ENCODE measurements around the gene PLPP2. TPM values are rescaled to one million over a fixed set of nuclear protein-coding genes. Genes with fewer than 3 reads are reported as not detected.

The PLPP2 gene
- total and polyA plus RNA-seq, 2 of the 4 experiments (the other 2 are of a cell fraction), result 2.3 to 4.2 TPM

DNA sequence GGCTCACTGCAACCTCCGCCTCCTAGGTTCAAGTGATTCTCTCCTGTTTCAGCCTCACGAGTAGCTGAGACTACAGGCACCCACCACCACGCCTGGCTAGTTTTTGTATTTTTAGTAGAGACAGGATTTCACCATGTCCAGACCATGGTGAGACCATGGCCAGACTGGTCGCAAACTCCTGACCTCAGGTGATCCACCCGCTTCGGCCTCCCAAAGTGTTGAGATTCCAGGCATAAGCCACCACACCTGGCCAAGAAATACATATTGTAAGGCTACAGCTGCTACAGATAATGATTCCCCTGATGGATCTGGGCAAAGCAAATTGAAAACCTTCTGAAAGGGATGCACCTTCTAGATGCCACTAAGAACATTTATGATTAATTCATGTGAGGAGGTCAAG, 17.8 kb downstream of the PLPP2 start:
- no peak for ATAC-seq (ENCODE audit: low read depth)
- H3K36me3 ChIP-seq (ENCODE audit: control insufficient read depth, insufficient read depth, low read length), result no peaks in the 10 kb centered on the region
- H3K14ac ChIP-seq (replicated peaks; ENCODE audit: low read depth, low read length), result no peak overlapping the region
- H3K27me3 ChIP-seq (ENCODE audit: control insufficient read depth, insufficient read depth, low read length), result peaks cover 6% of the 10 kb centered on the region
- intact Hi-C loops (cut with micrococcal nuclease), result no loop called here
- BruUV-seq (replicated peaks), result no TSS peak
- H4K5ac ChIP-seq (ENCODE audit: low read depth, low read length), result no peak overlapping the region
- H3K4me3 ChIP-seq (ENCODE audit: insufficient read depth, low read depth, low read length), result no peak overlapping the region
- H3K4me1 ChIP-seq (ENCODE audit: control insufficient read depth, insufficient read depth, low read length), result no peaks in the 10 kb centered on the region
- no peak overlapping the region for H2BK20ac ChIP-seq (ENCODE audit: low read depth, low read length)
- H3K79me1 ChIP-seq (ENCODE audit: low read depth in 1 of 2, low read length in 2 of 2), result no peaks in the 10 kb centered on the region
- no peak overlapping the region for H3K4ac ChIP-seq (ENCODE audit: low read depth, low read length)
- no peak overlapping the region for H3K56ac ChIP-seq (ENCODE audit: extremely low read depth, insufficient read depth, low read length)
- WGBS, 2 experiments (ENCODE audit: extremely low coverage in 2 of 2, insufficient read length in 1 of 2), result no CpG with 5 or more reads among the region's 6 CpGs
- TF ChIP-seq RCOR1 (IDR thresholded peaks at IDR 0.05; ENCODE audit: insufficient replicate concordance, low read length) (no peak), MAFK (IDR thresholded peaks at IDR 0.05; ENCODE audit: low read depth, low read length) (no peak), MAZ (IDR thresholded peaks at IDR 0.05; ENCODE audit: borderline replicate concordance, low read depth, low read length) (no peak), CHD1 (IDR thresholded peaks at IDR 0.05; ENCODE audit: low read depth, low read length) (no peak), FOS (IDR thresholded peaks at IDR 0.05; ENCODE audit: low read depth, low read length) (no peak), SMC3 (IDR thresholded peaks at IDR 0.05; ENCODE audit: low read depth, low read length) (no peak), CEBPB (IDR thresholded peaks at IDR 0.05; ENCODE audit: low read depth, low read length) (no peak), RAD21 (IDR thresholded peaks at IDR 0.05; ENCODE audit: low read length) (no peak), NFE2L2 (IDR thresholded peaks at IDR 0.05; ENCODE audit: low read depth, low read length) (no peak), RFX5 (IDR thresholded peaks at IDR 0.05; ENCODE audit: low read depth, low read length) (no peak), MXI1 (IDR thresholded peaks at IDR 0.05; ENCODE audit: borderline replicate concordance, low read depth, low read length) (no peak), BHLHE40 (IDR thresholded peaks at IDR 0.05; ENCODE audit: low read depth, low read length) (no peak)
- TF ChIP-seq, protein P1, sequence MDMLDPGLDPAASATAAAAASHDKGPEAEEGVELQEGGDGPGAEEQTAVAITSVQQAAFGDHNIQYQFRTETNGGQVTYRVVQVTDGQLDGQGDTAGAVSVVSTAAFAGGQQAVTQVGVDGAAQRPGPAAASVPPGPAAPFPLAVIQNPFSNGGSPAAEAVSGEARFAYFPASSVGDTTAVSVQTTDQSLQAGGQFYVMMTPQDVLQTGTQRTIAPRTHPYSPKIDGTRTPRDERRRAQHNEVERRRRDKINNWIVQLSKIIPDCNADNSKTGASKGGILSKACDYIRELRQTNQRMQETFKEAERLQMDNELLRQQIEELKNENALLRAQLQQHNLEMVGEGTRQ (IDR thresholded peaks at IDR 0.05; ENCODE audit: low read depth, low read length), result no peak
- TF ChIP-seq, protein P2, sequence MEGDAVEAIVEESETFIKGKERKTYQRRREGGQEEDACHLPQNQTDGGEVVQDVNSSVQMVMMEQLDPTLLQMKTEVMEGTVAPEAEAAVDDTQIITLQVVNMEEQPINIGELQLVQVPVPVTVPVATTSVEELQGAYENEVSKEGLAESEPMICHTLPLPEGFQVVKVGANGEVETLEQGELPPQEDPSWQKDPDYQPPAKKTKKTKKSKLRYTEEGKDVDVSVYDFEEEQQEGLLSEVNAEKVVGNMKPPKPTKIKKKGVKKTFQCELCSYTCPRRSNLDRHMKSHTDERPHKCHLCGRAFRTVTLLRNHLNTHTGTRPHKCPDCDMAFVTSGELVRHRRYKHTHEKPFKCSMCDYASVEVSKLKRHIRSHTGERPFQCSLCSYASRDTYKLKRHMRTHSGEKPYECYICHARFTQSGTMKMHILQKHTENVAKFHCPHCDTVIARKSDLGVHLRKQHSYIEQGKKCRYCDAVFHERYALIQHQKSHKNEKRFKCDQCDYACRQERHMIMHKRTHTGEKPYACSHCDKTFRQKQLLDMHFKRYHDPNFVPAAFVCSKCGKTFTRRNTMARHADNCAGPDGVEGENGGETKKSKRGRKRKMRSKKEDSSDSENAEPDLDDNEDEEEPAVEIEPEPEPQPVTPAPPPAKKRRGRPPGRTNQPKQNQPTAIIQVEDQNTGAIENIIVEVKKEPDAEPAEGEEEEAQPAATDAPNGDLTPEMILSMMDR (conservative IDR thresholded peaks at IDR 0.05; ENCODE audit: low read depth, low read length), result no peak
- TF ChIP-seq, protein P3, sequence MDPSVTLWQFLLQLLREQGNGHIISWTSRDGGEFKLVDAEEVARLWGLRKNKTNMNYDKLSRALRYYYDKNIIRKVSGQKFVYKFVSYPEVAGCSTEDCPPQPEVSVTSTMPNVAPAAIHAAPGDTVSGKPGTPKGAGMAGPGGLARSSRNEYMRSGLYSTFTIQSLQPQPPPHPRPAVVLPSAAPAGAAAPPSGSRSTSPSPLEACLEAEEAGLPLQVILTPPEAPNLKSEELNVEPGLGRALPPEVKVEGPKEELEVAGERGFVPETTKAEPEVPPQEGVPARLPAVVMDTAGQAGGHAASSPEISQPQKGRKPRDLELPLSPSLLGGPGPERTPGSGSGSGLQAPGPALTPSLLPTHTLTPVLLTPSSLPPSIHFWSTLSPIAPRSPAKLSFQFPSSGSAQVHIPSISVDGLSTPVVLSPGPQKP (IDR thresholded peaks at IDR 0.05; ENCODE audit: borderline replicate concordance, low read depth, low read length), result no peak
- H3K9me3 ChIP-seq (ENCODE audit: control insufficient read depth, insufficient read depth, low read length), result no peaks in the 10 kb centered on the region
- H2BK5ac ChIP-seq (ENCODE audit: low read depth, low read length, poor library complexity, severe bottlenecking), result no peak overlapping the region
- no peak overlapping the region for H3K4me2 ChIP-seq (ENCODE audit: low read depth, low read length)
- no peak overlapping the region for H3K23ac ChIP-seq (ENCODE audit: low read depth, low read length)
- H3K9ac ChIP-seq (ENCODE audit: low read depth, low read length), result no peak overlapping the region
- no peak overlapping the region for H3K18ac ChIP-seq (ENCODE audit: low read depth, low read length)
- in situ Hi-C loops (cut with MboI; ENCODE audit: low sequenced_read_pairs), result no loop called here
- ChIA-PET CTCF (no interaction called here), POLR2A (ENCODE audit: unreplicated experiment) (no interaction called here)
- H2BK15ac ChIP-seq (ENCODE audit: low read depth, low read length), result no peak overlapping the region
- no peak overlapping the region for H4K8ac ChIP-seq (ENCODE audit: low read depth in 2 of 2, low read length in 2 of 2)
- H2AK9ac ChIP-seq (replicated peaks; ENCODE audit: low read depth, low read length, poor library complexity), result no peak overlapping the region
- H2BK120ac ChIP-seq (ENCODE audit: low read depth, low read length), result no peak overlapping the region
- dilution Hi-C loops (cut with HindIII; ENCODE audit: low sequenced_read_pairs, unreplicated experiment), result no loop called here
- H3K27ac ChIP-seq (ENCODE audit: insufficient read depth, low read length), result no peak overlapping the region
- no peaks in the 10 kb centered on the region for H3K9me1 ChIP-seq (ENCODE audit: insufficient read depth, low read length)
- no peaks in the 10 kb centered on the region for H4K20me1 ChIP-seq (ENCODE audit: insufficient read depth, low read length)
- DNase-seq, result no peak
- H2AK5ac ChIP-seq (ENCODE audit: low read depth, low read length), result no peak overlapping the region
- no peak overlapping the region for H2AFZ ChIP-seq (replicated peaks; ENCODE audit: low read length, poor library complexity)
- no peak overlapping the region for H4K91ac ChIP-seq (ENCODE audit: insufficient read depth, low read depth, low read length)

All from IMR-90 (cell line).